Measurements from ENCODE around the gene POLDIP2.

GRCh38 chr17:28395968-28396367 is 38.6 kb upstream of the POLDIP2 start:
- TF ChIP-seq, protein P1, sequence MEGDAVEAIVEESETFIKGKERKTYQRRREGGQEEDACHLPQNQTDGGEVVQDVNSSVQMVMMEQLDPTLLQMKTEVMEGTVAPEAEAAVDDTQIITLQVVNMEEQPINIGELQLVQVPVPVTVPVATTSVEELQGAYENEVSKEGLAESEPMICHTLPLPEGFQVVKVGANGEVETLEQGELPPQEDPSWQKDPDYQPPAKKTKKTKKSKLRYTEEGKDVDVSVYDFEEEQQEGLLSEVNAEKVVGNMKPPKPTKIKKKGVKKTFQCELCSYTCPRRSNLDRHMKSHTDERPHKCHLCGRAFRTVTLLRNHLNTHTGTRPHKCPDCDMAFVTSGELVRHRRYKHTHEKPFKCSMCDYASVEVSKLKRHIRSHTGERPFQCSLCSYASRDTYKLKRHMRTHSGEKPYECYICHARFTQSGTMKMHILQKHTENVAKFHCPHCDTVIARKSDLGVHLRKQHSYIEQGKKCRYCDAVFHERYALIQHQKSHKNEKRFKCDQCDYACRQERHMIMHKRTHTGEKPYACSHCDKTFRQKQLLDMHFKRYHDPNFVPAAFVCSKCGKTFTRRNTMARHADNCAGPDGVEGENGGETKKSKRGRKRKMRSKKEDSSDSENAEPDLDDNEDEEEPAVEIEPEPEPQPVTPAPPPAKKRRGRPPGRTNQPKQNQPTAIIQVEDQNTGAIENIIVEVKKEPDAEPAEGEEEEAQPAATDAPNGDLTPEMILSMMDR (IDR thresholded peaks at IDR 0.05) = no peak
- no peak for TF ChIP-seq POLR2A (IDR thresholded peaks at IDR 0.05)
